GM12878 (cell line): ENCODE measurements around the gene DNAJA4. TPM values are rescaled to one million over a fixed set of nuclear protein-coding genes. Genes with fewer than 3 reads are reported as not detected.

Experiments
- CHD2 ChIP-seq: IDR thresholded peaks from 2 replicates; pipeline ENCODE4 v1.6.1; 2011; ENCODE audit warnings: low read depth, low read length, improper control_type of control experiment, borderline replicate concordance
- EGR1 ChIP-seq, 2 experiments: IDR thresholded peaks; 1 replicate in 1 of 2; 2 replicates in 1 of 2; pipeline ENCODE4 v1.6.1; 2011 to 2012; ENCODE audit warnings: low read depth in 2 of 2, low read length in 2 of 2, borderline replicate concordance in 1 of 2, mild to moderate bottlenecking in 1 of 2, moderate library complexity in 1 of 2
- HCFC1 ChIP-seq: fragments of 150-350 bp; IDR thresholded peaks from 2 replicates; pipeline ENCODE4 v1.6.1; 2014; ENCODE audit warnings: low read length
- KDM1A ChIP-seq: fragments of 200-600 bp; sonication (generic); IDR thresholded peaks from 2 replicates; pipeline ENCODE4 v1.6.1; 2016; ENCODE audit warnings: borderline replicate concordance
- RFX5 ChIP-seq: IDR thresholded peaks from 2 replicates; pipeline ENCODE4 v1.6.1; 2011; ENCODE audit warnings: low read depth, low read length, improper control_type of control experiment
- SRF ChIP-seq, 2 experiments: IDR thresholded peaks; 2 replicates each; pipeline ENCODE4 v1.6.1; 2011; ENCODE audit warnings: low read depth in 2 of 2, low read length in 2 of 2, mild to moderate bottlenecking in 1 of 2, moderate library complexity in 1 of 2
- ZSCAN29 ChIP-seq: fragments of 450-650 bp; IDR thresholded peaks from 2 replicates; pipeline ENCODE4 v1.6.1; 2017; ENCODE audit warnings: mild to moderate bottlenecking, moderate library complexity
- polyA plus RNA-seq, 11 experiments: library from polyadenylated mRNA; depleted of rRNA in 4 of 11; unstranded in 6 of 11; stranded (reverse) in 5 of 11; fragments of >200 nt; fragmentation: Nextera tagmentation in 4 of 11; fragmentation: Illumina TruSeq in 1 of 11; extraction: Ambion mirVana in 4 of 11; extraction: Trizol in 1 of 11; gene quantifications; 1 replicate in 1 of 11; 2 replicates in 10 of 11; pipeline versions ENCODE4 v1.2.1 to v1.2.3, GENCODE V29; 2011 to 2016; ENCODE audit warnings: inconsistent platforms in 2 of 11, missing spikeins in 2 of 11, low read depth in 1 of 11
- total RNA-seq, 4 experiments: library from RNA; depleted of rRNA in 3 of 4; stranded (reverse); fragments of >200 nt in 3 of 4; fragmentation: Illumina TruSeq in 1 of 4; extraction: Trizol in 1 of 4; gene quantifications; 2 replicates each; pipeline versions ENCODE4 v1.2.1 to v1.2.3, GENCODE V29; 2013 to 2021
- TF ChIP-seq, protein P1 (sequence below): fragments of 450-650 bp; IDR thresholded peaks from 2 replicates; pipeline ENCODE4 v1.6.1; 2018; ENCODE audit warnings: borderline replicate concordance, mild to moderate bottlenecking; ENCODE audit not compliant: partially characterized antibody
- TF ChIP-seq, protein P2 (sequence below): fragments of 450-650 bp; IDR thresholded peaks from 2 replicates; pipeline ENCODE4 v1.6.1; 2017; ENCODE audit warnings: mild to moderate bottlenecking, moderate library complexity

The DNAJA4 gene
- total and polyA plus RNA-seq, 10 of the 15 experiments (the other 5 are each of a cell fraction or from before 2014, with no cell fraction given): 0.01 to 10.4 (median 4.1) TPM

DNA sequence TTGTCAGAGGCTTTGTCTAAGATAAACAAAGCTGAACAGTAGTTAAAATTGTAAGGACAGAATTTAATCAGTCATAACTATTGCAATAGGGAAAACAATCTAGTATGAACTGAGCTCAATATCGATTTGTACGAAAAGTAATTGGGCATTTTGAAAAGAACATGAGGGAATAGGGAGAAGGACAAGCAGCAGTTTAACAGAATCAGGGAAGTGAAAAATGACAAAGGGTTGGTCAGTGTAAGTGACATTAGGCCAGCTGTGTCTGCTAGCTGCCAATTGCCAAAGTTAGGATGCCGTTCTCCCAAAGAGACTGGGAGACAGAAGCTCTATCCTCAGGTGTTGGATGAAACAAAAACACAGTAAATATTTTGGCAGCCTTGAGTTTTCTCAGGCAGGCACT is 3.3 kb upstream of the DNAJA4 start (continued):
- no peak for TF ChIP-seq EGR1 (IDR thresholded peaks at IDR 0.05; ENCODE audit: borderline replicate concordance in 1 of 2, low read depth in 2 of 2, low read length in 2 of 2)
- TF ChIP-seq CHD2: no peak
- TF ChIP-seq, protein P1, sequence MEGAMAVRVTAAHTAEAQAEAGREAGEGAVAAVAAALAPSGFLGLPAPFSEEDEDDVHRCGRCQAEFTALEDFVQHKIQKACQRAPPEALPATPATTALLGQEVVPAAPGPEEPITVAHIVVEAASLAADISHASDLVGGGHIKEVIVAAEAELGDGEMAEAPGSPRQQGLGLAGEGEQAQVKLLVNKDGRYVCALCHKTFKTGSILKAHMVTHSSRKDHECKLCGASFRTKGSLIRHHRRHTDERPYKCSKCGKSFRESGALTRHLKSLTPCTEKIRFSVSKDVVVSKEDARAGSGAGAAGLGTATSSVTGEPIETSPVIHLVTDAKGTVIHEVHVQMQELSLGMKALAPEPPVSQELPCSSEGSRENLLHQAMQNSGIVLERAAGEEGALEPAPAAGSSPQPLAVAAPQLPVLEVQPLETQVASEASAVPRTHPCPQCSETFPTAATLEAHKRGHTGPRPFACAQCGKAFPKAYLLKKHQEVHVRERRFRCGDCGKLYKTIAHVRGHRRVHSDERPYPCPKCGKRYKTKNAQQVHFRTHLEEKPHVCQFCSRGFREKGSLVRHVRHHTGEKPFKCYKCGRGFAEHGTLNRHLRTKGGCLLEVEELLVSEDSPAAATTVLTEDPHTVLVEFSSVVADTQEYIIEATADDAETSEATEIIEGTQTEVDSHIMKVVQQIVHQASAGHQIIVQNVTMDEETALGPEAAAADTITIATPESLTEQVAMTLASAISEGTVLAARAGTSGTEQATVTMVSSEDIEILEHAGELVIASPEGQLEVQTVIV: no peak
- no peak for TF ChIP-seq RFX5
- TF ChIP-seq HCFC1: no peak
- no peak for TF ChIP-seq ZSCAN29
- no peak for TF ChIP-seq KDM1A
- TF ChIP-seq, protein P2, sequence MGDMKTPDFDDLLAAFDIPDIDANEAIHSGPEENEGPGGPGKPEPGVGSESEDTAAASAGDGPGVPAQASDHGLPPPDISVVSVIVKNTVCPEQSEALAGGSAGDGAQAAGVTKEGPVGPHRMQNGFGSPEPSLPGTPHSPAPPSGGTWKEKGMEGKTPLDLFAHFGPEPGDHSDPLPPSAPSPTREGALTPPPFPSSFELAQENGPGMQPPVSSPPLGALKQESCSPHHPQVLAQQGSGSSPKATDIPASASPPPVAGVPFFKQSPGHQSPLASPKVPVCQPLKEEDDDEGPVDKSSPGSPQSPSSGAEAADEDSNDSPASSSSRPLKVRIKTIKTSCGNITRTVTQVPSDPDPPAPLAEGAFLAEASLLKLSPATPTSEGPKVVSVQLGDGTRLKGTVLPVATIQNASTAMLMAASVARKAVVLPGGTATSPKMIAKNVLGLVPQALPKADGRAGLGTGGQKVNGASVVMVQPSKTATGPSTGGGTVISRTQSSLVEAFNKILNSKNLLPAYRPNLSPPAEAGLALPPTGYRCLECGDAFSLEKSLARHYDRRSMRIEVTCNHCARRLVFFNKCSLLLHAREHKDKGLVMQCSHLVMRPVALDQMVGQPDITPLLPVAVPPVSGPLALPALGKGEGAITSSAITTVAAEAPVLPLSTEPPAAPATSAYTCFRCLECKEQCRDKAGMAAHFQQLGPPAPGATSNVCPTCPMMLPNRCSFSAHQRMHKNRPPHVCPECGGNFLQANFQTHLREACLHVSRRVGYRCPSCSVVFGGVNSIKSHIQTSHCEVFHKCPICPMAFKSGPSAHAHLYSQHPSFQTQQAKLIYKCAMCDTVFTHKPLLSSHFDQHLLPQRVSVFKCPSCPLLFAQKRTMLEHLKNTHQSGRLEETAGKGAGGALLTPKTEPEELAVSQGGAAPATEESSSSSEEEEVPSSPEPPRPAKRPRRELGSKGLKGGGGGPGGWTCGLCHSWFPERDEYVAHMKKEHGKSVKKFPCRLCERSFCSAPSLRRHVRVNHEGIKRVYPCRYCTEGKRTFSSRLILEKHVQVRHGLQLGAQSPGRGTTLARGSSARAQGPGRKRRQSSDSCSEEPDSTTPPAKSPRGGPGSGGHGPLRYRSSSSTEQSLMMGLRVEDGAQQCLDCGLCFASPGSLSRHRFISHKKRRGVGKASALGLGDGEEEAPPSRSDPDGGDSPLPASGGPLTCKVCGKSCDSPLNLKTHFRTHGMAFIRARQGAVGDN: no peak
- TF ChIP-seq SRF (IDR thresholded peaks at IDR 0.05; ENCODE audit: low read depth in 2 of 2, low read length in 2 of 2): no peak
